H1 (cell line): ENCODE data around the gene WDR5. TPM values are rescaled to one million over a fixed set of nuclear protein-coding genes. Genes with fewer than 3 reads are reported as not detected.

Experiments
- CHD7 ChIP-seq: fragments of 300-600 bp; sonication (generic); IDR thresholded peaks from 2 replicates; pipeline ENCODE4 v1.7.1; 2012; ENCODE audit warnings: low read length, moderate library complexity, mild to moderate bottlenecking, inconsistent platforms; ENCODE audit not compliant: insufficient replicate concordance
- polyA plus RNA-seq, 7 experiments: library from polyadenylated mRNA; depleted of rRNA in 3 of 7; stranded (reverse) in 5 of 7; unstranded in 2 of 7; fragments of >200 nt in 5 of 7; fragments of 200-250 nt in 2 of 7; gene quantifications; 1 replicate in 5 of 7; 2 replicates in 1 of 7; 4 replicates in 1 of 7; pipeline versions ENCODE4 v1.2.1 to v1.2.3, GENCODE V29; 2011 to 2013; ENCODE audit warnings: missing spikeins in 2 of 7, mixed read lengths in 2 of 7
- total RNA-seq: library from RNA; stranded (reverse); fragmentation: NEBNext Ultra II Directional; extraction: Animal tissue kit (Norgen Biotek cat#: 25700); gene quantifications from 2 replicates; pipeline ENCODE4 v1.2.1, GENCODE V29; 2021

The WDR5 gene
- total and polyA plus RNA-seq, 2 of the 8 experiments (the other 6 are each of a cell fraction or from before 2014, with no cell fraction given), result 38.4 to 68.1 TPM

DNA sequence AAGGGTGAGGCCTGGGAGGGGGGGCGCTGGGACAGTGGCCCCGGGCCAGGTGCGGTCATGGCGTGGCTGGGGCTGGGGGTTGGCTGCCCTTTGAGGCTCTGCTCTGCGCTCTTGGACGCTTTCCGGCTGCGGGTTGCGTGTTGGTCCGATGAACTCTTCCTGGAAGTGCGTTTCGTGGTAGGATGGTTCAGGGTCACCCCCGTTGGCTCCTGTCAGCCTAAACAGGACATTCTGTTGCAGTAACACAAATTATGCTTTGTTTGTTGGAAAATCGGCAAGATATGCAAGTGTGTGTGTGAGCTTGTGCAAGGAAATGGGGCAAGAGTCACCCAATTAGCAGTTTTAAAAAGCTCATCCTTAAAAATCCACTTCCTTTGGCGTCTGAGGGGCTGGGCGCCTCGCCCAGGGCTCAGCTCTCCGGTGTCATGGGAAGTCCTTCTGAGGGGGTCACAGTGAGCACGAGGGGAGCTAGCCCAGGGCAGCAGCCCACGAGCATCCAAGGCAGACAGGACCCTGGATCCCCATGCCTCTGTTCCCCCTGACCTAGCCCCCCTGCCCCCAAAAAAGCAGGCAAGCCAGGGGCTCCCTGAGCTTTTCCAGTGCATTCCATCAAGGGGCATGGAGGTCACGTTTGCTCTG, 50.7 kb downstream of the WDR5 start (continued):
- no peak for TF ChIP-seq CHD7
